ENCODE measurements around the gene EREG.

Gene EREG

GRCh38 chr4:74344031-74344430 lies 20.9 kb upstream of the EREG start:
- DNase-seq (ENCODE audit: low read depth in 2 of 2), result no peak

GRCh38 chr4:74353858-74354257 lies 11.1 kb upstream of the EREG start:
- no peak for DNase-seq (ENCODE audit: low read depth in 2 of 2)

- DNase-seq (ENCODE audit: low read depth in 2 of 2), result no peak
These were observed 7.0 kb upstream of the EREG start for GRCh38 chr4:74357965-74358364.

- DNase-seq (ENCODE audit: low read depth in 2 of 2), result no peak
These were observed 3.3 kb upstream of the EREG start for GRCh38 chr4:74361671-74362070.

GRCh38 chr4:74362347-74362746 lies 2.6 kb upstream of the EREG start:
- no peak for DNase-seq (ENCODE audit: low read depth in 2 of 2)

- no peak for DNase-seq (ENCODE audit: low read depth in 2 of 2)
These were observed 691 bp upstream of the EREG start for GRCh38 chr4:74364256-74364651.

GRCh38 chr4:74365761-74366160 lies 816 bp downstream of the EREG start:
- no peak for DNase-seq (ENCODE audit: low read depth in 2 of 2)

- no peak for DNase-seq (ENCODE audit: low read depth in 2 of 2)
These were observed 1.5 kb downstream of the EREG start for GRCh38 chr4:74366367-74366911.

- no peak for DNase-seq (ENCODE audit: low read depth in 2 of 2)
These were observed 2.8 kb downstream of the EREG start for GRCh38 chr4:74367656-74368290.

GRCh38 chr4:74368596-74368995 lies 3.7 kb downstream of the EREG start:
- no peak for DNase-seq (ENCODE audit: low read depth in 2 of 2)

- DNase-seq (ENCODE audit: low read depth in 2 of 2), result no peak
These were observed 4.9 kb downstream of the EREG start for GRCh38 chr4:74369855-74370254.

- no peak for DNase-seq (ENCODE audit: low read depth in 2 of 2)
These were observed 6.0 kb downstream of the EREG start for GRCh38 chr4:74370912-74371311.

- no peak for DNase-seq (ENCODE audit: low read depth in 2 of 2)
These were observed 9.2 kb downstream of the EREG start for GRCh38 chr4:74374128-74374527.

- DNase-seq (ENCODE audit: low read depth in 2 of 2), result no peak
These were observed 9.8 kb downstream of the EREG start for GRCh38 chr4:74374561-74375327.

- no peak for DNase-seq (ENCODE audit: low read depth in 2 of 2)
These were observed 11.0 kb downstream of the EREG start for GRCh38 chr4:74375824-74376426.

- no peak for DNase-seq (ENCODE audit: low read depth in 2 of 2)
These were observed 12.0 kb downstream of the EREG start for GRCh38 chr4:74376888-74377483.

- no peak for DNase-seq (ENCODE audit: low read depth in 2 of 2)
These were observed 12.8 kb downstream of the EREG start for GRCh38 chr4:74377714-74378113.

- DNase-seq (ENCODE audit: low read depth in 2 of 2), result no peak
These were observed 13.6 kb downstream of the EREG start for GRCh38 chr4:74378573-74378972.

GRCh38 chr4:74379912-74380311 lies 15.0 kb downstream of the EREG start:
- DNase-seq (ENCODE audit: low read depth in 2 of 2), result no peak

- DNase-seq (ENCODE audit: low read depth in 2 of 2), result no peak
These were observed 20.4 kb downstream of the EREG start for GRCh38 chr4:74385386-74385785.

GRCh38 chr4:74386159-74386558 lies 21.2 kb downstream of the EREG start:
- DNase-seq (ENCODE audit: low read depth in 2 of 2), result no peak

GRCh38 chr4:74387790-74388189 lies 22.8 kb downstream of the EREG start:
- no peak for DNase-seq (ENCODE audit: low read depth in 2 of 2)
